H1 (cell line): ENCODE results near the gene TPBG. TPM values are rescaled to one million over a fixed set of nuclear protein-coding genes. Genes with fewer than 3 reads are reported as not detected.

Source experiments
- CTCF ChIA-PET: fragments of 300-600 bp; sonication (Branson Sonifier 250); formaldehyde crosslinking; loops from one replicate; lab custom pipeline; 2021; ENCODE audit not compliant: partially characterized antibody; lab: Charles Lee
- POLR2A ChIA-PET: fragments of 300-600 bp; sonication (Branson Sonifier 250); formaldehyde crosslinking; loops from one replicate; lab custom pipeline; 2021; ENCODE audit warnings: inconsistent platforms; ENCODE audit not compliant: partially characterized antibody; lab: Charles Lee
- DNase-seq, 2 experiments: peaks; one replicate each; pipeline versions ENCODE4 v3.0.0 to v3.0.0-alpha.2; 2010 to 2022; ENCODE audit warnings: low spot score in 2 of 2, low read depth in 1 of 2, mixed read lengths in 1 of 2
- FAIRE-seq: peaks from 2 replicates; lab custom pipeline; 2011; peaks lifted over from hg19 to GRCh38; lab: Jason Lieb, UNC
- H2AFZ ChIP-seq: 2 replicates; pipeline ENCODE4 v1.8.1; 2012; ENCODE audit warnings: low read length, inconsistent platforms
- H2AK5ac ChIP-seq: 2 replicates; pipeline ENCODE4 v1.6.1; 2013; ENCODE audit warnings: low read depth, low read length
- H2BK120ac ChIP-seq: replicated peaks from 2 replicates; pipeline ENCODE3; 2013; ENCODE audit warnings: low read depth, low read length, inconsistent platforms
- H2BK12ac ChIP-seq: 2 replicates; pipeline ENCODE4 v1.6.1; 2013; ENCODE audit warnings: low read depth, low read length
- H2BK15ac ChIP-seq: 2 replicates; pipeline ENCODE4 v1.6.1; 2013; ENCODE audit warnings: low read length
- H2BK20ac ChIP-seq: 2 replicates; pipeline ENCODE4 v1.6.1; 2013; ENCODE audit warnings: low read length
- H2BK5ac ChIP-seq: 2 replicates; pipeline ENCODE4 v1.6.1; 2013; ENCODE audit warnings: low read depth, low read length
- H3K14ac ChIP-seq: 2 replicates; pipeline ENCODE4 v1.6.1; 2013; ENCODE audit warnings: inconsistent platforms; ENCODE audit not compliant: insufficient read length
- H3K18ac ChIP-seq: 2 replicates; pipeline ENCODE4 v1.6.1; 2013; ENCODE audit warnings: low read length; ENCODE audit errors: extremely low read depth
- H3K23ac ChIP-seq: 2 replicates; pipeline ENCODE4 v1.6.1; 2013; ENCODE audit warnings: inconsistent platforms; ENCODE audit not compliant: insufficient read length
- H3K23me2 ChIP-seq: 2 replicates; pipeline ENCODE4 v1.6.1; 2013; ENCODE audit warnings: low read depth, low read length
- H3K27ac ChIP-seq: 2 replicates; pipeline ENCODE4 v1.6.1; 2011; ENCODE audit warnings: low read depth, low read length, inconsistent platforms
- H3K27me3 ChIP-seq, 4 experiments: replicated peaks in 1 of 4; 1 replicate in 1 of 4; 2 replicates in 3 of 4; pipeline versions ENCODE4 v1.6.1 to v1.8.1; 2011 to 2013; ENCODE audit warnings: low read length in 3 of 4, mild to moderate bottlenecking in 3 of 4, inconsistent platforms in 2 of 4, mixed read lengths in 2 of 4, moderate library complexity in 1 of 4; ENCODE audit not compliant: control insufficient read depth in 3 of 4, insufficient read depth in 3 of 4; ENCODE audit errors: extremely low read depth in 1 of 4
- H3K36me3 ChIP-seq, 4 experiments: 2 replicates each; pipeline versions ENCODE4 v1.6.1 to v1.8.1; 2011 to 2013; ENCODE audit warnings: mild to moderate bottlenecking in 4 of 4, low read length in 3 of 4, moderate library complexity in 2 of 4, control low read depth in 1 of 4, inconsistent platforms in 1 of 4; ENCODE audit not compliant: insufficient read depth in 4 of 4, control insufficient read depth in 2 of 4
- H3K4ac ChIP-seq: replicated peaks from 2 replicates; pipeline ENCODE3; 2013; ENCODE audit warnings: low read length, low read depth, mixed read lengths, inconsistent platforms; ENCODE audit not compliant: insufficient read length
- H3K4me1 ChIP-seq, 4 experiments: replicated peaks in 1 of 4; 1 replicate in 1 of 4; 2 replicates in 3 of 4; pipeline versions ENCODE4 v1.6.1 to v1.8.1; 2011 to 2013; ENCODE audit warnings: low read length in 3 of 4, inconsistent platforms in 2 of 4, mixed read lengths in 1 of 4; ENCODE audit not compliant: insufficient read depth in 4 of 4, control insufficient read depth in 3 of 4
- H3K4me2 ChIP-seq, 2 experiments: 2 replicates each; pipeline versions ENCODE4 v1.6.1 to v1.8.1; 2011 to 2013; ENCODE audit warnings: low read depth in 2 of 2, low read length in 2 of 2, control low read depth in 1 of 2, inconsistent platforms in 1 of 2, mild to moderate bottlenecking in 1 of 2; ENCODE audit not compliant: insufficient read depth in 1 of 2
- H3K4me3 ChIP-seq, 4 experiments: fragments of 200-600, 300-600 bp in 1 of 4; sonication (generic), shearing (Covaris generic), sonication (Bioruptor Twin) in 1 of 4; 2 replicates each; pipeline versions ENCODE4 v1.5.1 to v1.8.1; 2011 to 2016; ENCODE audit warnings: low read length in 4 of 4, low read depth in 3 of 4, control low read depth in 2 of 4, inconsistent platforms in 2 of 4, mild to moderate bottlenecking in 2 of 4, mixed read lengths in 1 of 4, moderate library complexity in 1 of 4; ENCODE audit not compliant: insufficient read depth in 2 of 4; ENCODE audit errors: extremely low read depth in 1 of 4
- H3K56ac ChIP-seq: replicated peaks from 2 replicates; pipeline ENCODE3; 2013; ENCODE audit warnings: low read depth, mild to moderate bottlenecking, mixed read lengths, low read length, inconsistent platforms; ENCODE audit not compliant: insufficient read length
- H3K79me1 ChIP-seq: 2 replicates; pipeline ENCODE4 v1.6.1; 2013; ENCODE audit warnings: low read depth, low read length, control low read depth
- H3K79me2 ChIP-seq, 2 experiments: 2 replicates each; pipeline versions ENCODE4 v1.6.1 to v1.8.1; 2012 to 2013; ENCODE audit warnings: low read length in 2 of 2, mild to moderate bottlenecking in 2 of 2, inconsistent platforms in 1 of 2; ENCODE audit not compliant: insufficient read depth in 2 of 2, control insufficient read depth in 1 of 2
- H3K9ac ChIP-seq, 4 experiments: replicated peaks in 1 of 4; 1 replicate in 1 of 4; 2 replicates in 3 of 4; pipeline versions ENCODE4 v1.6.1 to v1.8.1; 2011 to 2013; ENCODE audit warnings: low read depth in 3 of 4, low read length in 3 of 4, control low read depth in 2 of 4, mild to moderate bottlenecking in 2 of 4, moderate library complexity in 2 of 4, inconsistent platforms in 1 of 4; ENCODE audit errors: extremely low read depth in 1 of 4
- H3K9me3 ChIP-seq, 2 experiments: 2 replicates each; pipeline versions ENCODE4 v1.6.1 to v1.8.1; 2012 to 2013; ENCODE audit warnings: mild to moderate bottlenecking in 2 of 2, moderate library complexity in 2 of 2, control low read depth in 1 of 2, inconsistent platforms in 1 of 2, low read depth in 1 of 2, low read length in 1 of 2, mixed read lengths in 1 of 2; ENCODE audit not compliant: insufficient read depth in 2 of 2
- H4K20me1 ChIP-seq, 2 experiments: replicated peaks in 1 of 2; 2 replicates each; pipeline versions ENCODE3 to v1.8.1; 2011 to 2013; ENCODE audit warnings: inconsistent platforms in 2 of 2, low read length in 2 of 2, mild to moderate bottlenecking in 1 of 2; ENCODE audit not compliant: insufficient read depth in 2 of 2, control insufficient read depth in 1 of 2
- H4K5ac ChIP-seq: 2 replicates; pipeline ENCODE4 v1.6.1; 2013; ENCODE audit warnings: low read length, low read depth, mixed read lengths, inconsistent platforms; ENCODE audit not compliant: insufficient read length
- H4K8ac ChIP-seq: 2 replicates; pipeline ENCODE4 v1.8.0; 2013; ENCODE audit warnings: mild to moderate bottlenecking, moderate library complexity, low read length, inconsistent platforms; ENCODE audit not compliant: insufficient read depth; ENCODE audit errors: extremely low read depth
- H4K91ac ChIP-seq: replicated peaks from 2 replicates; pipeline ENCODE3; 2013; ENCODE audit warnings: low read length, mixed read lengths, inconsistent platforms; ENCODE audit not compliant: insufficient read length
- BACH1 ChIP-seq: IDR thresholded peaks from 2 replicates; pipeline ENCODE4 v1.6.1; 2012; ENCODE audit warnings: low read length, improper control_type of control experiment
- CBX8 ChIP-seq: fragments of 300-800, 300-1000 bp; sonication (generic); IDR thresholded peaks from 2 replicates; pipeline ENCODE4 v1.7.1; 2016; ENCODE audit warnings: low read depth, low read length, borderline replicate concordance
- EGR1 ChIP-seq: IDR thresholded peaks from 2 replicates; pipeline ENCODE4 v1.6.1; 2011; ENCODE audit warnings: low read depth, low read length, borderline replicate concordance
- HDAC6 ChIP-seq: IDR thresholded peaks from one replicate; pipeline ENCODE4 v1.7.1; 2012; ENCODE audit warnings: low read depth, mild to moderate bottlenecking, inconsistent platforms, low read length, moderate library complexity
- MAFK ChIP-seq: IDR thresholded peaks from 2 replicates; pipeline ENCODE4 v1.6.1; 2012; ENCODE audit warnings: low read depth, mild to moderate bottlenecking, improper control_type of control experiment, low read length
- SAP30 ChIP-seq: fragments of 300-600 bp; sonication (generic); IDR thresholded peaks from 2 replicates; pipeline ENCODE4 v1.7.1; 2012; ENCODE audit warnings: low read length, moderate library complexity, mild to moderate bottlenecking, inconsistent platforms; ENCODE audit not compliant: insufficient read depth, insufficient replicate concordance
- SIN3A ChIP-seq, 2 experiments: IDR thresholded peaks in 1 of 2; conservative IDR thresholded peaks in 1 of 2; 2 replicates each; pipeline ENCODE4 v1.6.1; 2011 to 2012; ENCODE audit warnings: low read length in 2 of 2, improper control_type of control experiment in 1 of 2, low read depth in 1 of 2, mild to moderate bottlenecking in 1 of 2
- TEAD4 ChIP-seq: IDR thresholded peaks from 2 replicates; pipeline ENCODE4 v1.6.1; 2012; ENCODE audit warnings: low read depth, low read length, inconsistent platforms, mixed read lengths
- ZNF274 ChIP-seq: IDR thresholded peaks from 2 replicates; pipeline ENCODE4 v1.7.0; 2012; ENCODE audit warnings: low read length, borderline replicate concordance; ENCODE audit errors: extremely low read depth
- polyA plus RNA-seq, 7 experiments: library from polyadenylated mRNA; depleted of rRNA in 3 of 7; stranded (reverse) in 5 of 7; unstranded in 2 of 7; fragments of >200 nt in 5 of 7; fragments of 200-250 nt in 2 of 7; gene quantifications; 1 replicate in 5 of 7; 2 replicates in 1 of 7; 4 replicates in 1 of 7; pipeline versions ENCODE4 v1.2.1 to v1.2.3, GENCODE V29; 2011 to 2013; ENCODE audit warnings: missing spikeins in 2 of 7, mixed read lengths in 2 of 7
- total RNA-seq: library from RNA; stranded (reverse); fragmentation: NEBNext Ultra II Directional; extraction: Animal tissue kit (Norgen Biotek cat#: 25700); gene quantifications from 2 replicates; pipeline ENCODE4 v1.2.1, GENCODE V29; 2021
- TF ChIP-seq, protein P1 (sequence below): IDR thresholded peaks from 2 replicates; pipeline ENCODE4 v1.6.1; 2012; ENCODE audit warnings: inconsistent platforms

The TPBG gene
- total and polyA plus RNA-seq, 2 of the 8 experiments (the other 6 are each of a cell fraction or from before 2014, with no cell fraction given): 28.4 to 33.6 TPM

DNA sequence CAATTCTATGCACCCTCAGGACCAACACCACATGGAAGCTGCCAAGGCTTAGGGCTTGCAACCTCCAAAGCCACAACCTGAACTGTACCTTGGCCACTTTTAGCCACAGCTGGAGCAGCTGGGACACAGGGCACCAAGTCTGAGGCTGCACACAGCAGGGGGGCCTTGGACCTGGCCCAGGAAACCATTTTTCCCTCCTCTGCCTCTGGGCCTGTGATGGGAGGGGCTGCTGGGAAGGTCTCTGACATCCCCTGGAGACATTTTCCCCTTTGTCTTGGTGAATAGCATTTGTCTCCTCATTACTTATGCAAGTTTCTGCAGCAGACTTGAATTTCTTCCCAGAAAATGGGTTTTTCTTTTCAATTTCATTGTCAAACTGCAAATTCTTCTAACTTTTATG lies 13.0 kb downstream of the TPBG start:
- Histone ChIP-seq H2AK5ac (no peak overlapping the region), H3K14ac (no peak overlapping the region), H3K4ac (no peak overlapping the region), H3K79me1 (no peaks in the 10 kb centered on the region), H4K20me1 (no peaks in the 10 kb centered on the region), H2BK5ac (no peak overlapping the region), H4K8ac (no peak overlapping the region), H3K56ac (no peak overlapping the region), H4K5ac (no peak overlapping the region), H3K9me3 (peaks cover 3 to 8% of the 10 kb centered on the region in 2 experiments; a peak in 2 of 4 replicates), H3K23ac (no peak overlapping the region), H3K9ac (no peak overlapping the region), H3K23me2 (no peaks in the 10 kb centered on the region), H2BK20ac (no peak overlapping the region), H3K4me1 (peaks cover 0 to 2% (median 0%) of the 10 kb centered on the region in 4 experiments; a peak in 1 of 7 replicates), H3K79me2 (no peaks in the 10 kb centered on the region), H3K18ac (no peak overlapping the region), H3K36me3 (no peaks in the 10 kb centered on the region), H3K4me2 (no peak overlapping the region), H3K4me3 (no peak overlapping the region), H4K91ac (no peak overlapping the region), H3K27ac (no peak overlapping the region), H3K27me3 (no peaks in the 10 kb centered on the region), H2BK15ac (no peak overlapping the region), H2AFZ (no peak overlapping the region), H2BK120ac (no peak overlapping the region), H2BK12ac (no peak overlapping the region)
- TF ChIP-seq, protein P1, sequence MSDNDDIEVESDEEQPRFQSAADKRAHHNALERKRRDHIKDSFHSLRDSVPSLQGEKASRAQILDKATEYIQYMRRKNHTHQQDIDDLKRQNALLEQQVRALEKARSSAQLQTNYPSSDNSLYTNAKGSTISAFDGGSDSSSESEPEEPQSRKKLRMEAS: no peak
- TF ChIP-seq CBX8 (no peak), ZNF274 (no peak), MAFK (no peak), TEAD4 (no peak), SAP30 (no peak), SIN3A (conservative IDR thresholded peaks at IDR 0.05 in 1 of 2, IDR thresholded peaks at IDR 0.05 in 1 of 2; ENCODE audit: low read depth in 1 of 2, low read length in 2 of 2) (no peak), HDAC6 (no peak), EGR1 (no peak), BACH1 (no peak)
- ChIA-PET POLR2A (no interaction called here), CTCF (interaction anchor here (0.6 kb wide), 2 partner anchors 46 to 104 kb away, joined by 3 read pairs; no protein-coding TSS in a partner anchor)
- no peak for FAIRE-seq
- no peak for DNase-seq
